Activated T-cell treated with anti-CD3 and anti-CD28 coated beads for 24 hours (primary cell): ENCODE measurements around the gene HSPG2.
"Not testable (repeated sequence)": the region's sequence is repeated elsewhere in the genome, so short reads cannot be mapped to it uniquely, and the experiment has no call there.

Experiments used
- DNase-seq: peaks from one replicate; pipeline ENCODE4 v3.0.0-alpha.2; 2020; ENCODE audit warnings: low read depth

HSPG2 gene

GRCh38 chr1:21955501-21956281 is 18.6 kb upstream of the HSPG2 start:
- DNase-seq: no peak

DNA sequence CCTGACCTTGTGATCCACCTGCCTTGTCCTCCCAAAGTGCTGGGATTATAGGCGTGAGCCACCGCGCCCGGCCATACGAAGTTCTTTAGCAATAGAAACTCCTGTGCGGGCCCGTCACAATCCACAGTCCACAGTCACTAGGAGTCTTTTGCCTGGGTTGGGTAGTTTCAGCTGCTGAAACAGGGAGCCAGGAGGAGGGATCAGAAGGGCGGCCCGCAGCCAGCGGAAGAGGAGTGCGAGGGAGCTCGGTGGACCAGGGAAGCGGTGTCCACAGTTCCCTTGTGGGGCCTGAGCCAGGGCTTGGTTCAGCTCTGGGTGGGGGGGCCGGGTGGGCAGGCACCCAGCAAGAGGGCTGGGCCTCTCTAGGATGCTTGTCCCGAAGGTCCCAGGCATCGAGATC is 17.9 kb upstream of the HSPG2 start:
- DNase-seq: no peak

GRCh38 chr1:21952786-21953520 is 15.8 kb upstream of the HSPG2 start:
- DNase-seq: no peak

DNA sequence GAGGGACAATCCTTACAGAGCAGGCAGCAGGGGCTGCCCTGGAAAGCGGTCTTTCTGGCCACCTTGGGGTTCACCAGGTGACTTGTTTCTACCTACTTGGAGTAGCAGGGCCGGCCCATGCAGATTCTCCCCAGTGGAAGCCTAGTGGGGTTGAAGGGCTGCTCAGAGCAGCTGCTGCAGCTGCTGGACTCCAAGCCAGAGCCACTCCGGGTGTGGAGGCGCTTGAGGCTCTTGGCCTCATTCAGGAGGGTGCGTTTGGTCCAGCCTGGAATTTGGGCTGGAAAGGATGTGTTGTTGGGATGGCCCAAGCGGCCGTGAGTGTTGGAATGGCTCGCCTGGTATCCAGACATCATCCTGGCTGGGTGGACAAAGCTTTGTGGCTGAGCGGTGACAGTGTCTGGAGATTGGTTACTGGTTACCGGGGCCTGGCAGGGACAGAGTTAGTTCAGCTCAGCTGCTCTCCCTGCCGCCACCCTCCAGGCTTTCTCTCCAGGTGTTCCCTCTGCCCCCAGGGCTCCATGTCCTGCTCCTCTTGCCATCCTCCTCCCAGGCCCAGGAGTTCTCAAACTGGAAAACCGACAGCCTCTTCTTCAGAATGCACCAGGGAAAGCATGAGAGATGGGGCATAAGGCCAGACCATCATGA is 14.2 kb upstream of the HSPG2 start:
- DNase-seq: no peak

DNA sequence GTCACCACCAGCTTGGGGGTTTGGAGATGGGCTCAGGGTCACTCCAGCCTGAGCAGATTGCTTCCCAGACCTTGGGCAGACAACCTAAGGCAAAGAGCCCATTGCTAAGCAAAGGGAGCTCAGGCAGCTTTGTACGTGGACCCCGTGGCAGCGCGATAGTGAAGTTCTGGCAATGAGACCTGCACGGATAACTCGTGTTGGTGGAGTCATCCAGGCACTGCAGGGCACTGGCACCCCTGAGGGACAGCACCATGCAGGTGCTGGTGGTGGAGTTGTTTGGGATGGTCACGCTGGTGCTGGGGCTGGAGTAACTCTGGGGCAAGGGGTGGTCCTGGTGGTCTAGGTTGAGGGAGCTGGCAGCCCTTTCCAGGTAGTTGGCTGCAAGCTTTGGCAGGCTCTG is 13.6 kb upstream of the HSPG2 start:
- DNase-seq: no peak

GRCh38 chr1:21946836-21947587 is 9.9 kb upstream of the HSPG2 start:
- DNase-seq: no peak

GRCh38 chr1:21944733-21945073 is 7.6 kb upstream of the HSPG2 start:
- no peak for DNase-seq

DNA sequence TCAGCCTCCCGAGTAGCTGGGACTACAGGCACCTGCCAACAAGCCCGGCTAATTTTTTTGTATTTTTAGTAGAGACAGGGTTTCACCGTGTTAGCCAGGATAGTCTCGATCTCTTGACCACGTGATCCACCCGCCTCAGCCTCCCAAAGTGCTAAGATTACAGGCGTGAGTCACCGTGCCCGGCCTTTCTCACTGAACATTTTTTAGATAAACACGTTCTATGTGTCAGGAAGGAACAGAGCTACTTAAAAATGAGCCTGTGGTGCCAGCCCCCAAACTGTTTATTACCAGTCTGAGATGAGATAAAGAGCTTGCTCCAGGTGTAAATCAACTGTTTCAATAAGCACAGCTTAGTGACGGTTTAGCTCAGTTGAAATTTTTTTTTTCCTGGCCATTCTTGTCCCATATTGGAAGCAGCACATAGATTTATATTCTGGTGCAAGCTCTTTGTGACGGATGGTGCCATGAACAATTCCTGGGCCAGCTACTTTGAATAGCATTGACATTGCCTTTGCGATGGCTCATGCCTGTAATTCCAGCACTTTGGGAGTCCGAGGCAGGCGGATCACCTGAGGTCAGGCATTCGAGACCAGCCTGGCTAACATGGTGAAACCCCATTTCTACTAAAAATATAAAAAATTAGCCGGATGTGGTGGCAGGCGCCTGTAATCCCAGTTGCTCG is 6.0 kb upstream of the HSPG2 start:
- DNase-seq: not testable (repeated sequence)

- no peak for DNase-seq
Measured at GRCh38 chr1:21942464-21942863, 5.4 kb upstream of the HSPG2 start.

DNA sequence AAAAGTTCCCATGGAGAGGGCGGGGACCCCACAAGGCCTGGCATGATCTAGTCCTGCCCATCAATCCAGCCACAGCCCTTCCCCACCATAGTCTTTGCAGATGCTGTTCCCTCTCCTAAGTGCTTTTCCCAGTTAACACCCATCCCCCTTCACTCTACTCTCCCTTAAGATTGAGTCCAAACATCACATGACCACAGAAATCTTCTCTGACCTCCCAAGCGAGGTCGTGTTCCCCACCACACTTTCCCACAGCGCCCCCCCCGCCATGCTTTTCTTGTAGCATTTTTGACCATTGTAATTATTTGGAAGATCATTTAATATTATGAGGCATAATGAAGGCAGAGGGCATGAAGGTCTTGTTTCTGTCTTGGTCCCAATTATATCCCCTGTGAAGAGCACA is 4.3 kb upstream of the HSPG2 start:
- DNase-seq: no peak

DNA sequence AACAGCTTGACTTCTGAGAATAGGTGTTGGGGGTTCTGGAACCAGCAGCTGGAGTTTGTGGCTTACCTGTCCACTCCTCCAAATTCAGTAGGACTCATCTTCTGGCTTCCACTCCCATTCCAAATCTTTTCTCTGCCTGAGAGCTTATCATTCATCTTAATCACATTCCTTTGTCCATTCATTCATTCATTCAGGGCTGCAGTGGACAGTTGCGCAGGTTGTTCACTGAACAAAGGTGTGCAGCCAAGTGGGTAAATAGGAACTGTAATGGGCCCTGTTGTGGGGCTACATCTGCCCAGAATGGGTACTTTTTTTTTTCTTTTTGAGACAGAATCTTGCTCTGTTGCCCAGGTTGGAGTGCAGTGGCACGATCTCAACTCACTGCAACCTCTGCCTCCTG is 3.4 kb upstream of the HSPG2 start:
- DNase-seq: no peak

DNA sequence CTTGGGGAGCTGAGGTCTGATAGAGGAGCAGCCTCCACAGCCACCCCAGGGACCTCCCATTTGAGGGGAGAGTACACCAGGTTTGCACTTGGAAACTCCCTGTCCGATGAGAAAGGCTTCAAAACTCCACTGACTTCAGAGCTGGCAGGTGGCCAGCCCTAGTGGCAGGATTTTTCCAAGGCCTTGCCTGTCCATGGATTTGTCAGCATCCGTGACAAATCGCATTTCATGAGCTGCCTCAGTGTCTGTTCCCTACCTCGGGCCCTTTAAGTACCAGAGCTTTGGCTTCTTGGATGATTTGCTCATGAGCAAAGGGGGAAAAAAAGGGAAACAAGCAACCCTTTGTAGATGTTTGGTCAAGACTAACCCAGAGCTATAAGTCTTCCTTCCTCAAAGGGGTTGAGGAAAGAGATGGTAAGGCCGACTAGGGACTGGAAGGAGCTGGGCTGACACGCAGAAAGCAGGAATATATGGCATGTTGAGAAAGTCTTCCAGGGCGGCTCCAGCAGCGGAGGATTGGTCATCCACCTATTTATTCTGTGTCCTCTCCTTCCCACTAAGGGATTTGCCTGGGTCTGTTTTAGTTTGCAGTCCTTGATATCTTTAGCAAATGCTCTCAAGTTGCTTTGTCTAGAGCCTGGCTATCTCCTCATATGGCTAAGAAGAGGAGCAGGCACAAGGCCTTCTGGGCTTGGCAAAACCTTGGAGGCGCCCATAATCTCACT is 2.7 kb upstream of the HSPG2 start:
- DNase-seq: no peak

DNA sequence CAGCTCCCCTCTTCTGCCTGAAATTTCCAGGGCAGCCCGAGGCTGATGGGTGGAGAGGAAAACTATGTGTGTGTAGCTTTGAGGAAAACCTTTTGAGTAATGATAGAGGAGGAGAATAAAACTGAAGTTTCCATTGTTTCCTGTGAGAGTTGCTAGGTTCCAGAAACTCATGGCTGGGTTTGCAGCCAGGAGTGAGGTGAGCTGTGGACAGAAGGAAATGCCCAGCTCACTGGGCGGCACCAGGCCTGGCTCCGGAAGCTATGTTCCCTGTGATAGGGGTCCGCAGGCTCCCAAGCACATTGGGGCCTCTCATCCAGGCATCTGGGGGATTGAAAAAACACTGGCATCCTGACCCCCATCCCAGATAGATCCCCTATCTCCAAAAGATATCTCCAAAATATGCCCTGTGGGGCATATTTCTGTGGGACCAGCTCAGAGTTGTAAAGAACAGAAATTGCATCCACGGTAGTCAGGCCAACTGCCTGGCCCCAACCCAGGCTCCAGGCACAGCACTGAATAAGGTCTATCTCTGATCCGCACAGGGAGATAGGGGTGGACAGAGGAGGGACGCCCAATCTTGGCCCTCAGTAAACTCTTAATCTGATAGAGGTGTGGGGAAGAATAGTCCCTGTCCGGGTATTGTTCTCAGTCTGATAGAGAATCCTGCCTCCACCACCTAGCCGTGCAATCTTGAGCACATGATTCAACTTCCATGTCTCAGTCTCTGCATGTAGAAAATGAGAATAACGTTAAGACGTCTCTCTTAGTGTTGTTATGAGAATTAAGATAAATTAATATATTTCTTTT is 1.8 kb upstream of the HSPG2 start:
- no peak for DNase-seq

GRCh38 chr1:21937372-21938121 is 437 bp upstream of the HSPG2 start:
- peak; percentile 40 for DNase-seq

- no peak for DNase-seq
Measured at GRCh38 chr1:21936366-21937031, 611 bp downstream of the HSPG2 start.

GRCh38 chr1:21935891-21936365 is 1.2 kb downstream of the HSPG2 start:
- no peak for DNase-seq

DNA sequence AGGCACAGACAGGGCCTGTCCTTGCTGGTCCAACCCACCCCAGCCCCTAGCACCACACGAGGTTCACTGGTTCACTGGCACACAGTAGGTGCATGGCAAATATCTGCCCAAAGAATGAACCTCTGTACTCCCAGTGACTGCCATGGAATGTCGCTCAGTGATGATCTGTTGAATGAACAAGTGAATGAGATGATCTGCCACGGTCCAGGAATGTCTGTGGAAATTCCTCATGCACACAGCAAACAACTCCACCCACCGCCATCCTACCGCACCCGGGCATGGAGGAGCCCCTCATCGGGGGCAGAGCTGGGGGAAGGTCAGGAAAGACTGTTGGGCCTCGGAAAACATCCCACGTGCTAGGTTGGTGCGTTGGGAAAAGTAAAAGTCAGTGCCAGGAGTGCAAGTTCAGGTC is 1.7 kb downstream of the HSPG2 start:
- DNase-seq: no peak

- no peak for DNase-seq
Measured at GRCh38 chr1:21933397-21934248, 3.5 kb downstream of the HSPG2 start.
